Measurements from ENCODE around the gene TBRG4. TPM values are rescaled to one million over a fixed set of nuclear protein-coding genes. Genes with fewer than 3 reads are reported as not detected.
A peak's percentile ranks its signal among the peaks of the same experiment; 100 is the strongest.

The TBRG4 gene
- total RNA-seq, 1 experiment from 2014 or later: 127 TPM

GRCh38 chr7:45073031-45073785 lies 38.3 kb downstream of the TBRG4 start:
- no peaks in the 10 kb centered on the region for H3K79me1 ChIP-seq (ENCODE audit: insufficient read depth, low read depth, low read length, poor library complexity, severe bottlenecking)
- H2BK5ac ChIP-seq (ENCODE audit: insufficient read length, low read length): no peak overlapping the region

More at GRCh38 chr7:45073031-45073785, 38.3 kb downstream of the TBRG4 start:
- DNase-seq: no peak
- H3K4me1 ChIP-seq (ENCODE audit: insufficient read depth, low read length): no peaks in the 10 kb centered on the region
- Mint-ChIP-seq H3K27ac (peak overlapping the region; percentile 22 to 91 (median 41); a peak in 5 of 7 replicates), H3K27me3 (ENCODE audit: low read depth) (no peaks in the 10 kb centered on the region), H3K4me3 (no peak overlapping the region), H3K36me3 (ENCODE audit: insufficient read depth in 1 of 3, low read depth in 3 of 3) (peaks cover 6 to 60% (median 29%) of the 10 kb centered on the region in 3 experiments; a peak in 6 of 7 replicates), H3K9me3 (no peaks in the 10 kb centered on the region; a peak in 1 of 5 replicates), H3K4me1 (peaks cover 0 to 7% of the 10 kb centered on the region in 2 experiments; a peak in 1 of 4 replicates)
- H2AK5ac ChIP-seq (ENCODE audit: insufficient read length, low read length): no peak overlapping the region
- H3K18ac ChIP-seq (ENCODE audit: insufficient read length, low read depth, low read length): no peak overlapping the region
- no peak overlapping the region for H2AFZ ChIP-seq (ENCODE audit: low read length)
- H2BK120ac ChIP-seq (ENCODE audit: low read depth, low read length, poor library complexity, severe bottlenecking): no peak overlapping the region
- peak; percentile 17; the same call in 1 of the 3 replicates for TF ChIP-seq CTCF (conservative IDR thresholded peaks at IDR 0.05)
- no peak overlapping the region for H4K8ac ChIP-seq (replicated peaks; ENCODE audit: insufficient read length, low read depth, low read length)
- H2BK15ac ChIP-seq (ENCODE audit: low read depth, low read length): no peak overlapping the region
- H2BK12ac ChIP-seq (ENCODE audit: insufficient read length, low read depth, low read length): no peak overlapping the region
- H3K27ac ChIP-seq (ENCODE audit: insufficient read length, low read depth, low read length): no peak overlapping the region
- no peak overlapping the region for H3K23ac ChIP-seq (ENCODE audit: insufficient read length, low read depth, low read length)
- no peaks in the 10 kb centered on the region for H3K27me3 ChIP-seq (ENCODE audit: insufficient read depth, low read length)
- no peaks in the 10 kb centered on the region for H3K79me2 ChIP-seq (ENCODE audit: insufficient read depth, low read length)
- H3K23me2 ChIP-seq (ENCODE audit: insufficient read length, low read depth, low read length, poor library complexity, severe bottlenecking): no peaks in the 10 kb centered on the region
- H2BK20ac ChIP-seq (ENCODE audit: low read depth, low read length, poor library complexity, severe bottlenecking): no peak overlapping the region
- no peak overlapping the region for H3K56ac ChIP-seq (ENCODE audit: insufficient read length, low read depth, low read length)
- no peak overlapping the region for H4K91ac ChIP-seq (ENCODE audit: insufficient read length, low read depth, low read length)
- no peaks in the 10 kb centered on the region for H3K9me3 ChIP-seq (ENCODE audit: control insufficient read depth, low read depth, low read length)
- no peak overlapping the region; the same call in 1 of the 2 replicates for H3K14ac ChIP-seq (ENCODE audit: insufficient read depth, low read length)
- H3T11ph ChIP-seq (ENCODE audit: low read length): no peak overlapping the region
- no peak overlapping the region for H3K9ac ChIP-seq (ENCODE audit: extremely low read depth, insufficient read length, low read length)
- no CpG with 5 or more reads among the region's 17 CpGs for WGBS (ENCODE audit: extremely low coverage, insufficient read length, low lambda C conversion rate)
- no peak overlapping the region for H3K4ac ChIP-seq (ENCODE audit: low read depth, low read length)
- H4K5ac ChIP-seq (ENCODE audit: insufficient read length, low read depth, low read length): no peak overlapping the region
- H4K20me1 ChIP-seq (ENCODE audit: control insufficient read depth, insufficient read depth, insufficient read length): no peaks in the 10 kb centered on the region
- no peak overlapping the region for H3K4me2 ChIP-seq (ENCODE audit: insufficient read depth, insufficient read length, low read length)

Measured in H9 (cell line).